GM12878 (cell line): Measurements from ENCODE around the gene RASAL2. TPM values are rescaled to one million over a fixed set of nuclear protein-coding genes. Genes with fewer than 3 reads are reported as not detected.

Experiments used
- ATAC-seq: fragments of 200-7000 bp; cut with Tn5 transposase; 3 replicates; pipeline ENCODE4 v1.9.1; 2020; ENCODE audit warnings: mild to moderate bottlenecking, moderate library complexity
- BruUV-seq: library from RNA; stranded (reverse); fragments of 400-500 nt; replicated peaks from 2 replicates; lab custom pipeline; 2021; lab: Mats Ljungman, UMichigan
- CTCF ChIA-PET: fragments of 300-600 bp; sonication (Branson Sonifier 250); formaldehyde crosslinking; extraction: SDS; loops from one replicate; lab custom pipeline; 2021; ENCODE audit warnings: inconsistent platforms; lab: Yijun Ruan, JAX
- POLR2A ChIA-PET: fragments of 350-600 bp; formaldehyde crosslinking; extraction: SDS; loops from one replicate; lab custom pipeline; 2021; ENCODE audit warnings: inconsistent platforms; lab: Charles Lee
- RAD21 ChIA-PET: fragments of 300-600 bp; sonication (Branson Sonifier 250); formaldehyde crosslinking; loops from one replicate; lab custom pipeline; 2023; ENCODE audit warnings: antibody characterized with exemption; ENCODE audit not compliant: unreplicated experiment; lab: Charles Lee
- SMC1A ChIA-PET: fragments of 300-600 bp; sonication (Branson Sonifier 250); formaldehyde crosslinking; loops from one replicate; lab custom pipeline; 2023; ENCODE audit not compliant: unreplicated experiment, uncharacterized antibody; lab: Charles Lee
- DNase-seq: peaks from one replicate; pipeline ENCODE4 v3.0.0-alpha.2; 2011; ENCODE audit warnings: low read depth, low spot score
- FAIRE-seq: peaks from 3 replicates; lab custom pipeline; 2011; peaks lifted over from hg19 to GRCh38; lab: Jason Lieb, UNC
- H2AFZ ChIP-seq: 2 replicates; pipeline ENCODE4 v1.6.0; 2011; ENCODE audit warnings: low read depth, low read length, control low read depth; ENCODE audit not compliant: control insufficient read depth
- H3K27ac ChIP-seq: 2 replicates; pipeline ENCODE4 v1.5.1; 2011; ENCODE audit warnings: control low read depth; ENCODE audit not compliant: control insufficient read depth, insufficient read depth
- H3K27me3 ChIP-seq, 2 experiments: replicated peaks in 1 of 2; 2 replicates each; pipeline versions ENCODE4 v1.6.0 to v1.6.1; 2011; ENCODE audit warnings: low read length in 1 of 2; ENCODE audit not compliant: control insufficient read depth in 2 of 2, insufficient read depth in 2 of 2
- H3K36me3 ChIP-seq, 2 experiments: 2 replicates each; pipeline ENCODE4 v1.5.1; 2011; ENCODE audit warnings: low read length in 1 of 2; ENCODE audit not compliant: control insufficient read depth in 2 of 2, insufficient read depth in 2 of 2
- H3K4me1 ChIP-seq: 2 replicates; pipeline ENCODE4 v1.6.1; 2011; ENCODE audit warnings: mild to moderate bottlenecking, low read length, moderate library complexity, mixed read lengths; ENCODE audit not compliant: control insufficient read depth, insufficient read depth
- H3K4me2 ChIP-seq: 2 replicates; pipeline ENCODE4 v1.6.0; 2011; ENCODE audit warnings: control low read depth; ENCODE audit not compliant: control insufficient read depth, insufficient read depth
- H3K4me3 ChIP-seq: fragments of 200-600 bp; sonication (generic); 2 replicates; pipeline ENCODE4 v1.5.1; 2016
- H3K79me2 ChIP-seq: 2 replicates; pipeline ENCODE4 v1.6.0; 2011; ENCODE audit warnings: low read length; ENCODE audit not compliant: control insufficient read depth, insufficient read depth
- H3K9ac ChIP-seq: 2 replicates; pipeline ENCODE4 v1.8.0; 2011; ENCODE audit warnings: low read length, control low read depth, mixed read lengths; ENCODE audit not compliant: control insufficient read depth, insufficient read depth
- H3K9me3 ChIP-seq: replicated peaks from 3 replicates; pipeline ENCODE4 v1.5.1; 2011; ENCODE audit warnings: mild to moderate bottlenecking, low read length; ENCODE audit not compliant: control insufficient read depth, insufficient read depth
- H4K20me1 ChIP-seq: 2 replicates; pipeline ENCODE4 v1.6.0; 2011; ENCODE audit not compliant: control insufficient read depth, insufficient read depth
- ATF3 ChIP-seq: IDR thresholded peaks from 2 replicates; pipeline ENCODE4 v1.6.1; 2011; ENCODE audit warnings: low read depth, mild to moderate bottlenecking, low read length, moderate library complexity, borderline replicate concordance; ENCODE audit errors: extremely low read depth
- CEBPZ ChIP-seq: fragments of 150-350 bp; IDR thresholded peaks from 2 replicates; pipeline ENCODE4 v1.6.1; 2016; ENCODE audit warnings: low read depth, low read length
- CTCF ChIP-seq, 3 experiments: IDR thresholded peaks in 2 of 3; conservative IDR thresholded peaks in 1 of 3; 2 replicates each; pipeline ENCODE4 v1.5.1; 2011; ENCODE audit warnings: low read depth in 3 of 3, low read length in 3 of 3, mild to moderate bottlenecking in 3 of 3, control low read depth in 2 of 3, moderate library complexity in 2 of 3, inconsistent platforms in 1 of 3, mixed read lengths in 1 of 3; ENCODE audit not compliant: control insufficient read depth in 2 of 3, insufficient read depth in 1 of 3; ENCODE audit errors: extremely low read depth in 1 of 3
- IKZF1 ChIP-seq: fragments of 450-650 bp; conservative IDR thresholded peaks from 2 replicates; pipeline ENCODE4 v1.6.1; 2017; ENCODE audit warnings: antibody characterized with exemption, mild to moderate bottlenecking
- NBN ChIP-seq: fragments of 450-650 bp; IDR thresholded peaks from 2 replicates; pipeline ENCODE4 v1.6.1; 2016
- REST ChIP-seq: IDR thresholded peaks from 2 replicates; pipeline ENCODE4 v1.6.1; 2012; ENCODE audit warnings: mild to moderate bottlenecking, low read depth, low read length
- WRNIP1 ChIP-seq: IDR thresholded peaks from 2 replicates; pipeline ENCODE4 v1.6.1; 2011; ENCODE audit warnings: low read depth, low read length, improper control_type of control experiment, borderline replicate concordance
- ZBTB40 ChIP-seq: fragments of 450-650 bp; IDR thresholded peaks from 2 replicates; pipeline ENCODE4 v1.6.1; 2016; ENCODE audit warnings: mild to moderate bottlenecking, moderate library complexity, borderline replicate concordance
- WGBS: methylation state at CpG from one replicate; pipeline ENCODE4 v1.1.6; 2016; ENCODE audit warnings: low lambda C conversion rate; ENCODE audit not compliant: insufficient replicate concordance, insufficient coverage; ENCODE audit errors: missing lambda C conversion rate; 5-methylcytosine and 5-hydroxymethylcytosine counted together
- in situ Hi-C: fragments of 300-500 bp; cut with MboI; formaldehyde crosslinking; loops from 9 replicates; pipeline ENCODE4 v1.14.3; 2018; ENCODE audit warnings: mixed read lengths
- intact Hi-C: fragments of 100-400 bp; cut with micrococcal nuclease; formaldehyde crosslinking; loops from one replicate; pipeline ENCODE4 v1.14.2; 2022; ENCODE audit not compliant: unreplicated experiment
- polyA plus RNA-seq, 11 experiments: library from polyadenylated mRNA; depleted of rRNA in 4 of 11; unstranded in 6 of 11; stranded (reverse) in 5 of 11; fragments of >200 nt; fragmentation: Nextera tagmentation in 4 of 11; fragmentation: Illumina TruSeq in 1 of 11; extraction: Ambion mirVana in 4 of 11; extraction: Trizol in 1 of 11; gene quantifications; 1 replicate in 1 of 11; 2 replicates in 10 of 11; pipeline versions ENCODE4 v1.2.1 to v1.2.3, GENCODE V29; 2011 to 2016; ENCODE audit warnings: inconsistent platforms in 2 of 11, missing spikeins in 2 of 11, low read depth in 1 of 11
- total RNA-seq, 4 experiments: library from RNA; depleted of rRNA in 3 of 4; stranded (reverse); fragments of >200 nt in 3 of 4; fragmentation: Illumina TruSeq in 1 of 4; extraction: Trizol in 1 of 4; gene quantifications; 2 replicates each; pipeline versions ENCODE4 v1.2.1 to v1.2.3, GENCODE V29; 2013 to 2021

The RASAL2 gene
- total and polyA plus RNA-seq, 10 of the 15 experiments (the other 5 are each of a cell fraction or from before 2014, with no cell fraction given) = 0.02 to 6.9 (median 0.17) TPM; not detected in 1

- no peak for TF ChIP-seq REST
- no peak for TF ChIP-seq NBN
- TF ChIP-seq WRNIP1 = no peak
- no peak for TF ChIP-seq CTCF (IDR thresholded peaks at IDR 0.05 in 2 of 3, conservative IDR thresholded peaks at IDR 0.05 in 1 of 3; ENCODE audit: control insufficient read depth in 2 of 3, extremely low read depth in 1 of 3, insufficient read depth in 1 of 3, low read depth in 3 of 3, low read length in 3 of 3)
- no peak for TF ChIP-seq ATF3
- TF ChIP-seq IKZF1 = no peak
Observed at GRCh38 chr1:178224358-178224757, 130.5 kb downstream of the RASAL2 start (continued).

- in situ Hi-C loops = no loop called here
- POLR2A ChIA-PET = no interaction called here
- RAD21 ChIA-PET = no interaction called here
- TF ChIP-seq ZBTB40 (no peak), CEBPZ (no peak)
Observed at GRCh38 chr1:178230881-178231409, 137.0 kb downstream of the RASAL2 start.

More at GRCh38 chr1:178230881-178231409, 137.0 kb downstream of the RASAL2 start:
- CTCF ChIA-PET = no interaction called here
- H3K36me3 ChIP-seq = no peaks in the 10 kb centered on the region
- no peak overlapping the region for H3K4me3 ChIP-seq
- no peaks in the 10 kb centered on the region for H3K27me3 ChIP-seq
- H3K79me2 ChIP-seq = no peaks in the 10 kb centered on the region
- FAIRE-seq = no peak
- H3K9me3 ChIP-seq = no peaks in the 10 kb centered on the region
- H3K9ac ChIP-seq = no peak overlapping the region
- no TSS peak for BruUV-seq
- H2AFZ ChIP-seq = no peak overlapping the region
- no peak for ATAC-seq
- SMC1A ChIA-PET = no interaction called here
- intact Hi-C loops = no loop called here
- no peak for DNase-seq
- H3K27ac ChIP-seq = no peak overlapping the region
- no peak overlapping the region for H3K4me2 ChIP-seq
- WGBS = 85% methylated on average over 5 of the region's 5 CpGs
- no peaks in the 10 kb centered on the region for H4K20me1 ChIP-seq
- H3K4me1 ChIP-seq = no peaks in the 10 kb centered on the region
